ENCODE measurements around the gene NDUFAF8.
"Not testable (repeated sequence)": the region's sequence is repeated elsewhere in the genome, so short reads cannot be mapped to it uniquely, and the experiment has no call there.

Gene NDUFAF8

GRCh38 chr17:81223762-81224130 is 15.4 kb upstream of the NDUFAF8 start:
- no peak for DNase-seq (ENCODE audit: low read depth, low spot score)

DNA sequence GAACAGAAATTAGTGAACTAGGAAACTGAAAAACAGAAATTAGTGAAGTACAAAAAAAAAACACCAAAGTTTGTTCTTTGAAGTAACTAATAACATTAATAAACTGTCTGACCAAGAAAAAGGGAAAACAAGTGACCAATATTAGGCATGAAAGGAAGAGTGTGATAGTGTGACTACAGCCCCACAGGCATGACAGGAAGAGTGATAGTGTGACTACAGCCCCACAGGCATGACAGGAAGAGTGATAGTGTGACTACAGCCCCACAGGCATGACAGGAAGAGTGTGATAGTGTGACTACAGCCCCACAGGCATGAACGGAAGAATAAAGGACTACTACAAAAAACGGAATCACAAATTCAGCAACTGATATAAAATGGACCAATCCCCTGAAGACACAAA is 11.5 kb upstream of the NDUFAF8 start:
- no CpG with 5 or more reads among the region's 2 CpGs for WGBS (ENCODE audit: insufficient coverage, insufficient read length)

More at GRCh38 chr17:81223762-81224130, 15.4 kb upstream of the NDUFAF8 start:
- Histone ChIP-seq H3K27me3 (ENCODE audit: control insufficient read depth, insufficient read depth, low read length) (no peaks in the 10 kb centered on the region), H3K9me3 (ENCODE audit: control insufficient read depth, insufficient read depth, low read length) (no peaks in the 10 kb centered on the region), H3K4me1 (ENCODE audit: control insufficient read depth, insufficient read depth, low read length) (peaks cover 7% of the 10 kb centered on the region), H3K4me3 (ENCODE audit: low read length) (peak overlapping the region; percentile 44; the same call in 1 of the 2 replicates), H3K27ac (ENCODE audit: low read length) (no peak overlapping the region), H3K36me3 (ENCODE audit: control insufficient read depth, insufficient read depth, low read length) (peaks cover 5% of the 10 kb centered on the region; the same call in 1 of the 2 replicates)
- WGBS (ENCODE audit: insufficient coverage, insufficient read length): no CpG with 5 or more reads among the region's 11 CpGs

DNA sequence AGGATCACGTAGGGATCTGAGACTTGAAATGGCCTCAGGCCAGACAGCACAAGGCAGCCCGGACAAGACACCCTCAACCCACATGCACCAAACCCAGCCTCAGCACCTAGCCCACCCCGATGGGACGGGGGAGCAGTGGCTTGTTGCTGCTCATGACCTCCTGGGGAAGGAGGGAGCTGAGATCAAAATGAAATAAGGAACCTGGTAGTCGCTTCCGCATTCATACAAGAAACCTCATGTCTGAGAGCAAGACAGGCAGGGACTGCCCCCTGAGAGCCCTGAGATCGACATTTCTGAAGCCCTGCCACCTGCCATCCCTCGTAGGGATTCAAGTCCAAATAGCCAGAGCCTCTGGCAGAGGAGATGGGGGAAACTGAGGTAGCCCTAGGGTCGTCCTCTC is 10.7 kb upstream of the NDUFAF8 start:
- Histone ChIP-seq H3K4me3 (ENCODE audit: low read length) (no peak overlapping the region), H3K36me3 (ENCODE audit: control insufficient read depth, insufficient read depth, low read length) (peaks cover 8% of the 10 kb centered on the region), H3K27me3 (ENCODE audit: control insufficient read depth, insufficient read depth, low read length) (no peaks in the 10 kb centered on the region), H3K9me3 (ENCODE audit: control insufficient read depth, insufficient read depth, low read length) (no peaks in the 10 kb centered on the region), H3K4me1 (ENCODE audit: control insufficient read depth, insufficient read depth, low read length) (no peaks in the 10 kb centered on the region), H3K27ac (ENCODE audit: low read length) (no peak overlapping the region)
- DNase-seq (ENCODE audit: low read depth, low spot score): no peak
- WGBS (ENCODE audit: insufficient coverage, insufficient read length): no CpG with 5 or more reads among the region's 9 CpGs

More for the DNA sequence above, 11.5 kb upstream of the NDUFAF8 start:
- not testable (repeated sequence) for H3K4me1 ChIP-seq (ENCODE audit: control insufficient read depth, insufficient read depth, low read length); H3K36me3 ChIP-seq (ENCODE audit: control insufficient read depth, insufficient read depth, low read length); DNase-seq (ENCODE audit: low read depth, low spot score); H3K9me3 ChIP-seq (ENCODE audit: control insufficient read depth, insufficient read depth, low read length); H3K27me3 ChIP-seq (ENCODE audit: control insufficient read depth, insufficient read depth, low read length); H3K4me3 ChIP-seq (ENCODE audit: low read length); H3K27ac ChIP-seq (ENCODE audit: low read length)

- Histone ChIP-seq H3K36me3 (ENCODE audit: control insufficient read depth, insufficient read depth, low read length) (peaks cover 8% of the 10 kb centered on the region), H3K4me3 (ENCODE audit: low read length) (no peak overlapping the region), H3K27me3 (ENCODE audit: control insufficient read depth, insufficient read depth, low read length) (no peaks in the 10 kb centered on the region), H3K27ac (ENCODE audit: low read length) (no peak overlapping the region), H3K9me3 (ENCODE audit: control insufficient read depth, insufficient read depth, low read length) (no peaks in the 10 kb centered on the region), H3K4me1 (ENCODE audit: control insufficient read depth, insufficient read depth, low read length) (no peaks in the 10 kb centered on the region)
- WGBS (ENCODE audit: insufficient coverage, insufficient read length): no CpG with 5 or more reads among the region's 32 CpGs
- DNase-seq (ENCODE audit: low read depth, low spot score): no peak
Measured at GRCh38 chr17:81228834-81229665, 10.1 kb upstream of the NDUFAF8 start.

GRCh38 chr17:81229666-81229920 is 9.5 kb upstream of the NDUFAF8 start:
- Histone ChIP-seq H3K27ac (ENCODE audit: low read length) (no peak overlapping the region), H3K4me3 (ENCODE audit: low read length) (no peak overlapping the region), H3K27me3 (ENCODE audit: control insufficient read depth, insufficient read depth, low read length) (no peaks in the 10 kb centered on the region), H3K9me3 (ENCODE audit: control insufficient read depth, insufficient read depth, low read length) (no peaks in the 10 kb centered on the region), H3K4me1 (ENCODE audit: control insufficient read depth, insufficient read depth, low read length) (no peaks in the 10 kb centered on the region), H3K36me3 (ENCODE audit: control insufficient read depth, insufficient read depth, low read length) (peaks cover 8% of the 10 kb centered on the region)
- WGBS (ENCODE audit: insufficient coverage, insufficient read length): no CpG with 5 or more reads among the region's 14 CpGs
- no peak for DNase-seq (ENCODE audit: low read depth, low spot score)

DNA sequence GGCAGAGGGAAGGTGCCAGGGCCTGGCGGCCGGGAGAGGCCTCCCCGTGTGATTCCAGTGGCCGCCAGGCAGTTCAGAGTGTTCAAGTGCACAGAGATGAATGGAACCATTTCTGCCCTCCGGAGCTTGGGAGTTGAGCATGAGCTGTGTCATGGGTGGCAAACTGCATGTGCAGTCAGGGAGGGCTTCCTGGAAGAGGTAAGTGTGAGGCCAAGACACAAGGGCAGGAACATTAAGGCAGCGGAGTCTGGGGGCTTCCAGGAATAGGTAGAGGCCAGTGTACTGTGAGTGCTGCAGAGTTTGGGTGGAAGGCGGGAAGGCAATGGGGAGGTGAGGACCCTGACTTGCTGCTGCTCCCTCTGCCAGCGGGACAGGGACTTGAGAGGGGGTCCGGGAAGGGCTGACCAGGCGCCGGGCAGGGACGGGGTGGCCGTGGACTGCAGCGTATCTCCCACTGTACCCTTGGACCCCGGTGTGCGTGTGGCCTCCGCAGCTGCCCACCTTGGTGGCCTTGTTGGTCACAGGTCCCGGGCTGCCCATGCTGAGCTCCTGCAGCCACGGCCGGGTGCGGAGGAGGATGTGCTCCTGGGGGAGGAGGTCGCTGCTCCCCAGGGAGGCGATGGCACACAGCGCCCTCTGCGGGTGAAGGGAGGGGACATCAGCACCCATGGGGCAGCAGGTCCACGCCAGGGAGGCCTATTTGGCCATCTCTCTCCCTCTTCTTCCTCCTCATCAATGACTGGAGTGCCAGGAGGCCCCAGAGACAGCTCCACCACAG is 8.9 kb upstream of the NDUFAF8 start:
- Histone ChIP-seq H3K9me3 (ENCODE audit: control insufficient read depth, insufficient read depth, low read length) (no peaks in the 10 kb centered on the region), H3K36me3 (ENCODE audit: control insufficient read depth, insufficient read depth, low read length) (peaks cover 8% of the 10 kb centered on the region), H3K4me3 (ENCODE audit: low read length) (no peak overlapping the region), H3K4me1 (ENCODE audit: control insufficient read depth, insufficient read depth, low read length) (no peaks in the 10 kb centered on the region), H3K27me3 (ENCODE audit: control insufficient read depth, insufficient read depth, low read length) (no peaks in the 10 kb centered on the region), H3K27ac (ENCODE audit: low read length) (no peak overlapping the region)
- no peak for DNase-seq (ENCODE audit: low read depth, low spot score)
- no CpG with 5 or more reads among the region's 26 CpGs for WGBS (ENCODE audit: insufficient coverage, insufficient read length)

DNA sequence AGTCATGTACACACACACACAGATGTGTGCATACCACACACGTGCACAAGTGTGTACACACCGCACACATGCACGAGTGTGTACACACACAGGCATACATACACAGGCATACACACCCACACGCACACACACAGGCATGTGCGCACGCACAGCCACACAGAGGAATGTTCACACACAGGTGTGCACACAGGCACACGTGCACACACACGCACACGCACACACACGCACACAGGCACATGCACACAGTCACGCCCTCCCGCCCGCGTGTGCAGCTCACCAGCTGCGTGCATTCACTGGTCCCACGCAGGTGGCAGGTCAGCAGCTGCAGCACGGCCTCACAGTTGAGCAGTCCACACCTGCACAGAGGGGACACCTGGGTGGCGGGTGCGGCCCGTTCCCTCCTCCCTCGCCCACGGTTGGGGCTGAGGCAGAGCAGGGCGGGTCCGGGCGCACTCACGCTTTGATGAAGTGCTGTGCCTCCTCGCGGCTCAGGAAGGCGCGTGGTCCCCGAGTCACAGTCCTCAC is 7.9 kb upstream of the NDUFAF8 start:
- H3K9me3 ChIP-seq (ENCODE audit: control insufficient read depth, insufficient read depth, low read length): no peaks in the 10 kb centered on the region
- DNase-seq (ENCODE audit: low read depth, low spot score): no peak
- H3K36me3 ChIP-seq (ENCODE audit: control insufficient read depth, insufficient read depth, low read length): peaks cover 8% of the 10 kb centered on the region
- H3K4me3 ChIP-seq (ENCODE audit: low read length): no peak overlapping the region
- no peak overlapping the region for H3K27ac ChIP-seq (ENCODE audit: low read length)
- WGBS (ENCODE audit: insufficient coverage, insufficient read length): no CpG with 5 or more reads among the region's 31 CpGs
- no peaks in the 10 kb centered on the region for H3K4me1 ChIP-seq (ENCODE audit: control insufficient read depth, insufficient read depth, low read length)
- H3K27me3 ChIP-seq (ENCODE audit: control insufficient read depth, insufficient read depth, low read length): no peaks in the 10 kb centered on the region

DNA sequence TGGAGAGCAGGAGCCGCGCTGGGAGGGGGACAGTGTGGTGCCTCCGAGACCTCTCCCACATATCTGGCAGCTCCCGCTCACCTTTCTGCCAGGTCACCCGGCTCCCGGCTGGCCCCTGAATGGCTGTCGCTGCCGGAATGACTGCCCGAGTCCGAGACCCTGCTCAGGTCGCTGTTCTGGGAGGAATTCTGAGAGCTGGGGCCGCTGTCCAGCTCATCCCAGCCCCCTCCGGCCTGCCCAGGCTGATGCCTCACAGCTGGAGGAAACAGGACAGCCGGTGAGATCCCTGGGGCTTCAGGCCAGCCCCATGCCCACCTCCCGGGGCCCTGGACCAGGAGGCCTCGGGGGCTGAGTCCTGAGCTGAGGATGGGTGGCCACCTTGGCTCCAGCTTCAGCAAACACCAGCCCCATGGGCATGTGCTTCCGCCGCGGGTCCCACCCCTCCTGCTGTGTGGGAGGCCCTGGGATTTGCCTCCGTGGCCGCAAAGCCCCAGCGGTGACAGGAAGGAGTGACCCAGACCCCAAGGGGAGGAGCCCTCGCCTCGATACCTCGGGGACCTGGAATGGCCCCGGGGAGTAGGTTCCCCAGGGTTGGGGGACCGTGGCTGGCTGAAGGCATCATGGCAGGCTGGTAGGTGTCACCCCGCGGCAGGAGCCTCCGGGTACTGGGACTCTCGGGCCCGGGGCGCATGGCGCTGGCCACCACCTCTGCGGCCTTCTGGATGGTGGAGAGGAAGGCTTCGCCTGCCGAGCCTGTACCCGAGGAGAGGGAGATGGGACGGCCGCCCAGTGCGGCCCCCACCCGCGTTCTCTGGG is 7.1 kb upstream of the NDUFAF8 start:
- no CpG with 5 or more reads among the region's 43 CpGs for WGBS (ENCODE audit: insufficient coverage, insufficient read length)
- no peaks in the 10 kb centered on the region; the same call in 1 of the 2 replicates for H3K4me1 ChIP-seq (ENCODE audit: control insufficient read depth, insufficient read depth, low read length)
- no peak for DNase-seq (ENCODE audit: low read depth, low spot score)
- H3K27ac ChIP-seq (ENCODE audit: low read length): no peak overlapping the region
- H3K9me3 ChIP-seq (ENCODE audit: control insufficient read depth, insufficient read depth, low read length): no peaks in the 10 kb centered on the region
- H3K36me3 ChIP-seq (ENCODE audit: control insufficient read depth, insufficient read depth, low read length): peaks cover 8% of the 10 kb centered on the region
- no peak overlapping the region for H3K4me3 ChIP-seq (ENCODE audit: low read length)
- H3K27me3 ChIP-seq (ENCODE audit: control insufficient read depth, insufficient read depth, low read length): no peaks in the 10 kb centered on the region

- no CpG with 5 or more reads among the region's 19 CpGs for WGBS (ENCODE audit: insufficient coverage, insufficient read length)
- Histone ChIP-seq H3K27ac (ENCODE audit: low read length) (no peak overlapping the region), H3K4me1 (ENCODE audit: control insufficient read depth, insufficient read depth, low read length) (no peaks in the 10 kb centered on the region; the same call in 1 of the 2 replicates), H3K4me3 (ENCODE audit: low read length) (no peak overlapping the region), H3K36me3 (ENCODE audit: control insufficient read depth, insufficient read depth, low read length) (peaks cover 8% of the 10 kb centered on the region), H3K27me3 (ENCODE audit: control insufficient read depth, insufficient read depth, low read length) (no peaks in the 10 kb centered on the region), H3K9me3 (ENCODE audit: control insufficient read depth, insufficient read depth, low read length) (no peaks in the 10 kb centered on the region)
- DNase-seq (ENCODE audit: low read depth, low spot score): no peak
Measured at GRCh38 chr17:81232616-81233241, 6.4 kb upstream of the NDUFAF8 start.

DNA sequence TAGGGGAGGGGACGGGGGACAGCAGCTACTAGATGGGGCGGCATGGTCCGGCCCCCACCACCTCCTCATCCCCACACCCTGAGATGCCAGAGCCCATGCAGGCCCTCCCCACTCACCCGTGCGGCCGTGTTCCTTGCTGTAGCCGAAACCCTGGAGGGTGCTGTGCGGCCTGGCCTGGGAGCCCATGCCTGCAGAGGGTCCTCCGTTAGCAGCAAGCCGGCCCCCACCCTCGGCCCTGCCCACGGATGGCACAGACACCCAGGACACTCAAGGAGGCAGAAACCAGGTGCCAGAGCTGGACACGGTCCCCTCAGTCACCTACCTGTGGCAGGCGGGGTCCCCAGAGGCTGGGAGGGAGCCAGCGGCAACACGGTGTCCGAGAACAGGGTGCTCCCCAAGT is 5.8 kb upstream of the NDUFAF8 start:
- H3K27ac ChIP-seq (ENCODE audit: low read length): no peak overlapping the region
- WGBS (ENCODE audit: insufficient coverage, insufficient read length): no CpG with 5 or more reads among the region's 17 CpGs
- peaks cover 2% of the 10 kb centered on the region for H3K4me1 ChIP-seq (ENCODE audit: control insufficient read depth, insufficient read depth, low read length)
- H3K36me3 ChIP-seq (ENCODE audit: control insufficient read depth, insufficient read depth, low read length): peaks cover 8% of the 10 kb centered on the region
- H3K4me3 ChIP-seq (ENCODE audit: low read length): no peak overlapping the region
- no peaks in the 10 kb centered on the region for H3K9me3 ChIP-seq (ENCODE audit: control insufficient read depth, insufficient read depth, low read length)
- DNase-seq (ENCODE audit: low read depth, low spot score): no peak
- no peaks in the 10 kb centered on the region for H3K27me3 ChIP-seq (ENCODE audit: control insufficient read depth, insufficient read depth, low read length)
